ENCODE data around the gene PRSS12. TPM values are rescaled to one million over a fixed set of nuclear protein-coding genes. Genes with fewer than 3 reads are reported as not detected.
"Not testable (repeated sequence)": the region's sequence is repeated elsewhere in the genome, so short reads cannot be mapped to it uniquely, and the experiment has no call there.

PRSS12 gene
- total RNA-seq, 1 donor from 2014 or later = 8.5 TPM

- intact Hi-C loops (cut with DNase I) = no loop called here
- Histone ChIP-seq H3K27ac (no peak overlapping the region), H3K36me3 (no peaks in the 10 kb centered on the region), H3K4me1 (no peaks in the 10 kb centered on the region), H3K4me3 (no peak overlapping the region), H3K27me3 (ENCODE audit: low read depth) (no peaks in the 10 kb centered on the region), H3K9me3 (no peaks in the 10 kb centered on the region)
- TF ChIP-seq CTCF (IDR thresholded peaks at IDR 0.05) = no peak
- no peak for ATAC-seq
- no peak for DNase-seq
These were observed 44.3 kb downstream of the PRSS12 start for GRCh38 chr4:118308306-118309030.

GRCh38 chr4:118307643-118308042, 45.2 kb downstream of the PRSS12 start:
- Histone ChIP-seq H3K36me3 (no peaks in the 10 kb centered on the region), H3K27ac (no peak overlapping the region), H3K4me1 (no peaks in the 10 kb centered on the region), H3K4me3 (no peak overlapping the region), H3K27me3 (ENCODE audit: low read depth) (no peaks in the 10 kb centered on the region), H3K9me3 (no peaks in the 10 kb centered on the region)
- no peak for DNase-seq
- no peak for ATAC-seq
- TF ChIP-seq CTCF (IDR thresholded peaks at IDR 0.05) = no peak
- intact Hi-C loops (cut with DNase I) = no loop called here

- H3K27me3 ChIP-seq (ENCODE audit: low read depth); H3K27ac ChIP-seq; H3K36me3 ChIP-seq; H3K4me3 ChIP-seq; intact Hi-C loops (cut with DNase I); H3K9me3 ChIP-seq; H3K4me1 ChIP-seq; ATAC-seq; DNase-seq: not testable (repeated sequence)
These were observed 53.2 kb downstream of the PRSS12 start for GRCh38 chr4:118299619-118300018.

GRCh38 chr4:118296729-118297128, 56.1 kb downstream of the PRSS12 start:
- H3K4me3 ChIP-seq = no peak overlapping the region
- no peaks in the 10 kb centered on the region for H3K27me3 ChIP-seq (ENCODE audit: low read depth)
- DNase-seq (no peak), ATAC-seq (no peak)
- no peaks in the 10 kb centered on the region for H3K4me1 ChIP-seq
- TF ChIP-seq CTCF (IDR thresholded peaks at IDR 0.05) = no peak
- no peaks in the 10 kb centered on the region for H3K9me3 ChIP-seq
- H3K36me3 ChIP-seq = no peaks in the 10 kb centered on the region
- intact Hi-C loops (cut with DNase I) = no loop called here
- H3K27ac ChIP-seq = no peak overlapping the region

- no peaks in the 10 kb centered on the region for H3K4me1 ChIP-seq
- no peaks in the 10 kb centered on the region for H3K27me3 ChIP-seq (ENCODE audit: low read depth)
- ATAC-seq = no peak
- no peaks in the 10 kb centered on the region for H3K36me3 ChIP-seq
- H3K9me3 ChIP-seq = no peaks in the 10 kb centered on the region
- intact Hi-C loops (cut with DNase I) = no loop called here
- no peak overlapping the region for H3K4me3 ChIP-seq
- no peak for DNase-seq
- TF ChIP-seq CTCF (IDR thresholded peaks at IDR 0.05) = no peak
- no peak overlapping the region for H3K27ac ChIP-seq
These were observed 61.9 kb downstream of the PRSS12 start for GRCh38 chr4:118290951-118291350.

- TF ChIP-seq CTCF (IDR thresholded peaks at IDR 0.05) = no peak
- Histone ChIP-seq H3K4me1 (no peaks in the 10 kb centered on the region), H3K27ac (no peak overlapping the region), H3K27me3 (ENCODE audit: low read depth) (no peaks in the 10 kb centered on the region), H3K4me3 (no peak overlapping the region), H3K36me3 (no peaks in the 10 kb centered on the region), H3K9me3 (no peaks in the 10 kb centered on the region)
- ATAC-seq = no peak
- intact Hi-C loops (cut with DNase I) = no loop called here
- DNase-seq = no peak
These were observed 63.0 kb downstream of the PRSS12 start for GRCh38 chr4:118289794-118290193.

Data from lower lobe of right lung (tissue), 2 donors.